H1 (cell line): ENCODE data around the gene SLC6A8. TPM values are rescaled to one million over a fixed set of nuclear protein-coding genes. Genes with fewer than 3 reads are reported as not detected.

Experiments
- CHD7 ChIP-seq: fragments of 300-600 bp; sonication (generic); IDR thresholded peaks from 2 replicates; pipeline ENCODE4 v1.7.1; 2012; ENCODE audit warnings: low read length, moderate library complexity, mild to moderate bottlenecking, inconsistent platforms; ENCODE audit not compliant: insufficient replicate concordance
- E2F6 ChIP-seq: IDR thresholded peaks from 2 replicates; pipeline ENCODE4 v1.6.1; 2012; ENCODE audit warnings: inconsistent platforms
- JUN ChIP-seq: IDR thresholded peaks from 2 replicates; pipeline ENCODE4 v1.6.1; 2011; ENCODE audit warnings: low read depth, mild to moderate bottlenecking, improper control_type of control experiment, low read length
- polyA plus RNA-seq, 7 experiments: library from polyadenylated mRNA; depleted of rRNA in 3 of 7; stranded (reverse) in 5 of 7; unstranded in 2 of 7; fragments of >200 nt in 5 of 7; fragments of 200-250 nt in 2 of 7; gene quantifications; 1 replicate in 5 of 7; 2 replicates in 1 of 7; 4 replicates in 1 of 7; pipeline versions ENCODE4 v1.2.1 to v1.2.3, GENCODE V29; 2011 to 2013; ENCODE audit warnings: missing spikeins in 2 of 7, mixed read lengths in 2 of 7
- total RNA-seq: library from RNA; stranded (reverse); fragmentation: NEBNext Ultra II Directional; extraction: Animal tissue kit (Norgen Biotek cat#: 25700); gene quantifications from 2 replicates; pipeline ENCODE4 v1.2.1, GENCODE V29; 2021

The SLC6A8 gene
- total and polyA plus RNA-seq, 2 of the 8 experiments (the other 6 are each of a cell fraction or from before 2014, with no cell fraction given), result 87.7 to 94.7 TPM

GRCh38 chrX:153739754-153740486 lies 52.2 kb downstream of the SLC6A8 start (continued):
- TF ChIP-seq CHD7, result no peak
- no peak for TF ChIP-seq JUN
- no peak for TF ChIP-seq E2F6
